Glutamatergic neuron (in vitro differentiated cells): ENCODE data around the gene PRR13. TPM values are rescaled to one million over a fixed set of nuclear protein-coding genes. Genes with fewer than 3 reads are reported as not detected.

ENCODE experiments used
- DNase-seq: peaks from one replicate; pipeline ENCODE4 v3.0.0; 2022
- H3K27ac Mint-ChIP-seq: one replicate; pipeline ENCODE4 v1.8.0; 2020; ENCODE audit warnings: mild to moderate bottlenecking, mixed read lengths, inconsistent platforms; ENCODE audit not compliant: unreplicated experiment
- H3K27me3 Mint-ChIP-seq: one replicate; pipeline ENCODE4 v1.8.0; 2020; ENCODE audit warnings: mild to moderate bottlenecking, moderate library complexity, mixed read lengths, inconsistent platforms; ENCODE audit not compliant: unreplicated experiment
- H3K36me3 Mint-ChIP-seq: one replicate; pipeline ENCODE4 v1.8.0; 2020; ENCODE audit warnings: mild to moderate bottlenecking, mixed read lengths, inconsistent platforms; ENCODE audit not compliant: unreplicated experiment
- H3K4me1 Mint-ChIP-seq: one replicate; pipeline ENCODE4 v1.8.0; 2020; ENCODE audit warnings: mild to moderate bottlenecking, low read depth, mixed read lengths, inconsistent platforms; ENCODE audit not compliant: unreplicated experiment
- H3K4me3 Mint-ChIP-seq: one replicate; pipeline ENCODE4 v1.8.0; 2020; ENCODE audit warnings: mild to moderate bottlenecking, mixed read lengths, inconsistent platforms; ENCODE audit not compliant: unreplicated experiment
- H3K9me3 Mint-ChIP-seq: one replicate; pipeline ENCODE4 v1.8.0; 2020; ENCODE audit warnings: mild to moderate bottlenecking, moderate library complexity, mixed read lengths, inconsistent platforms; ENCODE audit not compliant: unreplicated experiment
- total RNA-seq: library from RNA; stranded (reverse); fragmentation: NEBNext Ultra II Directional; extraction: Animal tissue kit (Norgen Biotek cat#: 25700); gene quantifications from one replicate; pipeline ENCODE4 v1.2.1, GENCODE V29; 2021; ENCODE audit not compliant: unreplicated experiment
- TF ChIP-seq, protein P1 (sequence below): fragments of 200-600 bp; sonication (generic); IDR thresholded peaks from one replicate; pipeline ENCODE4 v1.5.0; 2021; ENCODE audit not compliant: partially characterized antibody, unreplicated experiment

The PRR13 gene
- total RNA-seq, 1 donor from 2014 or later: 105 TPM

DNA sequence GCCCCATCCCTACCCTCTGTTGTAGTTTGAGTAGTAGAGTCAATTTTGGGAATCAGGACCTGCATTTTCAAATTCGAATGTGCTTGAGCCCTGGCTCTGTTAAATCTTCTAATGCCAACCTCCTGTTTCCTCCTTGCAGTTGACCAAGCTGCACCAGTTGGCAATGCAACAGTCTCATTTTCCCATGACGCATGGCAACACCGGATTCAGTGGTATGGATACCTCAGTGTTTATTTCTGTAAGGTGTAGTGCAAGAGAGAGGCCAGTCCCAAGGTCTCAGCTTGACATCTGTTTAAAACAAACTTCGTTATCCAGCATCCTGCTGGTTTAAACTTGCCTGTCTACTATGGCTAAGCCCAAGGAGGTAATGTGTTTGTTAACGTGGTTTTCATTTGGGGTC is 25.5 kb downstream of the PRR13 start:
- Mint-ChIP-seq H3K4me1 (peaks cover 7% of the 10 kb centered on the region), H3K9me3 (no peaks in the 10 kb centered on the region), H3K27ac (no peak overlapping the region), H3K4me3 (no peak overlapping the region), H3K27me3 (peaks cover 6% of the 10 kb centered on the region), H3K36me3 (no peaks in the 10 kb centered on the region)
- no peak for DNase-seq
- TF ChIP-seq, protein P1, sequence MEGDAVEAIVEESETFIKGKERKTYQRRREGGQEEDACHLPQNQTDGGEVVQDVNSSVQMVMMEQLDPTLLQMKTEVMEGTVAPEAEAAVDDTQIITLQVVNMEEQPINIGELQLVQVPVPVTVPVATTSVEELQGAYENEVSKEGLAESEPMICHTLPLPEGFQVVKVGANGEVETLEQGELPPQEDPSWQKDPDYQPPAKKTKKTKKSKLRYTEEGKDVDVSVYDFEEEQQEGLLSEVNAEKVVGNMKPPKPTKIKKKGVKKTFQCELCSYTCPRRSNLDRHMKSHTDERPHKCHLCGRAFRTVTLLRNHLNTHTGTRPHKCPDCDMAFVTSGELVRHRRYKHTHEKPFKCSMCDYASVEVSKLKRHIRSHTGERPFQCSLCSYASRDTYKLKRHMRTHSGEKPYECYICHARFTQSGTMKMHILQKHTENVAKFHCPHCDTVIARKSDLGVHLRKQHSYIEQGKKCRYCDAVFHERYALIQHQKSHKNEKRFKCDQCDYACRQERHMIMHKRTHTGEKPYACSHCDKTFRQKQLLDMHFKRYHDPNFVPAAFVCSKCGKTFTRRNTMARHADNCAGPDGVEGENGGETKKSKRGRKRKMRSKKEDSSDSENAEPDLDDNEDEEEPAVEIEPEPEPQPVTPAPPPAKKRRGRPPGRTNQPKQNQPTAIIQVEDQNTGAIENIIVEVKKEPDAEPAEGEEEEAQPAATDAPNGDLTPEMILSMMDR: no peak

DNA sequence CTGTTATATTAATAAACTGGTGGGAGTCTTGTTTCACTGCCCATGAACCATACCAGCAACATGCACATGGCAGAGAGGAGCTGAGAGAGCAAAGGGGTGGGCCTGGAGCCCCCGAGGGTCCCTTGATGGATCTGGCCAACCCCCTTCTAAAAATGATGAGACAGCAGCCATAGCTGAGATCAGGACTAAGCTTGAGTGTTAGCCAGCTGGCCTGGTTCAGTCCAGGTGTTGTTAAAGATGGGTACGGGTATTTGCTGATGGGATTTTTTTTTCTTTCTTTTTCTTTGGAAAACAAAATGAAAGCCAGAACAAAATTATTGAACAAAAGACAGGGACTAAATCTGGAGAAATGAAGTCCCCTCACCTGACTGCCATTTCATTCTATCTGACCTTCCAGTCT is 26.3 kb downstream of the PRR13 start:
- Mint-ChIP-seq H3K4me3 (no peak overlapping the region), H3K27me3 (peaks cover 6% of the 10 kb centered on the region), H3K27ac (no peak overlapping the region), H3K36me3 (no peaks in the 10 kb centered on the region), H3K9me3 (no peaks in the 10 kb centered on the region), H3K4me1 (peaks cover 7% of the 10 kb centered on the region)
- DNase-seq: no peak
- TF ChIP-seq, protein P1: no peak

DNA sequence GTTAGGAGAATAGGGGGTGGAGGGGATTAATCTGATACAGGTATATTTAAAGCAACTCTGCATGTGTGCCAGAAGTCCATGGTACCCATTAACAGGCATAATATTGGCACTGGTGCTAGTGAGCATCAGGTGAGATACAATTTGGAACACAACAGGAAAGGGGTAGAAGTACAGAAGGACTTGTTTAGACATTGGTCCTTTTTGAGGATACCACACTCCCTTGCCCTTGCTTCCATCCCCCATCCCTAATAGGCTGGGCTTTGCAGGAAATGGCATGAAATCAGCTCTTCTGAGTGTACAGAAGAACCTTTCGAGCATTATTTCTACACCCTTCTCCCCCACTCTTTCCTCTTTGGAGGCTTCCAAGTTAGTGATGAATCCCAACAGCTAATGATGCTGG is 26.7 kb downstream of the PRR13 start:
- peaks cover 7% of the 10 kb centered on the region for H3K4me1 Mint-ChIP-seq
- TF ChIP-seq, protein P1: no peak
- no peak for DNase-seq
- H3K36me3 Mint-ChIP-seq: no peaks in the 10 kb centered on the region
- H3K4me3 Mint-ChIP-seq: no peak overlapping the region
- H3K27ac Mint-ChIP-seq: peak overlapping the region; percentile 76
- H3K27me3 Mint-ChIP-seq: peaks cover 6% of the 10 kb centered on the region
- H3K9me3 Mint-ChIP-seq: no peaks in the 10 kb centered on the region

DNA sequence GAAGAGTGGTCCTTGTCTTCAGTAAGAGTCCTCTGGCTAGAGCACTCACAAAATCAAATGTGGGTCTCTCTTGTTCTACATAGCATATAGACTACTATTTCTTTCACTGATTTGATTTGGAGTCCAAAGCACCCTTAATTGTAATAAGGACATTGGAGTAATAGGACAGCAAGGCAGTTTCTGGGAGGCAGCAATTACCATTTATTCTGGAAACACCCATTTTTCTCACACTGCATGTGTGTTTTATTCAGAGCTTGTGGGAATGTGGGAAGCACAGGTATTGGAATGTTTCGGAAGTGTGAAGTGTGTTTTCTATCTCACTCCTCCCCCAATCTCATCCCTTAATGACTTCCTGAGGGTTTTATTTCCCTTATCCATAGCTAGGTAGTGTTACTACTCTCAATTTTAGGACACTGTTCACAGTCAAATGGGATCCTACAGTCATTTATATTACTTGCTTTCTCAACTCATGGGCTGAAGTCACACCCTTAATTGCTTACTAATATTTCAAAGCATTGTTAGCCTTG is 30.6 kb downstream of the PRR13 start:
- no peaks in the 10 kb centered on the region for H3K9me3 Mint-ChIP-seq
- H3K4me1 Mint-ChIP-seq: peaks cover 34% of the 10 kb centered on the region
- no peak overlapping the region for H3K27ac Mint-ChIP-seq
- H3K4me3 Mint-ChIP-seq: no peak overlapping the region
- no peaks in the 10 kb centered on the region for H3K36me3 Mint-ChIP-seq
- H3K27me3 Mint-ChIP-seq: peaks cover 7% of the 10 kb centered on the region
- TF ChIP-seq, protein P1: no peak
- no peak for DNase-seq

DNA sequence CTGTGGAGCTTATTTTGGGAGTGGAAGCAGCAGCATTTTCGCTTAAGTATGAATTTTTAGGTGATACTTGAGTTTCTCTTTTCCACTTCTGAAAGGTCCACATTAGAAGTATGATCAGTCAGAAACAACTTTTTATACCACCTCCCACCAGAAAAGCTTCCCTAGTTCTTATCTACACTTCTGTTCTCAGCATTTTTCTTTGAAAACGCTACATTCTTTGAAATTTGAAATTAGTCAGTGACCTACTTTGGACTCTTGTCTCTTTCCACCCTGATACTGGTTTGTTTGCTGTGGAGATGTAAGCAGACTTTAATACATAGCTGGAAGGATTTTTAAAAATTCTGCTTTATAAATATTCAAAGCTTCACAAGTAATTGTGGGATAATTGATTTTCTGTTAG is 32.5 kb downstream of the PRR13 start:
- Mint-ChIP-seq H3K4me3 (no peak overlapping the region), H3K4me1 (peaks cover 36% of the 10 kb centered on the region), H3K9me3 (no peaks in the 10 kb centered on the region), H3K27ac (no peak overlapping the region), H3K27me3 (peaks cover 5% of the 10 kb centered on the region), H3K36me3 (no peaks in the 10 kb centered on the region)
- no peak for DNase-seq
- TF ChIP-seq, protein P1: no peak
